Jurkat, Clone E6-1 (cell line): ENCODE measurements around the gene TMA7. TPM values are rescaled to one million over a fixed set of nuclear protein-coding genes. Genes with fewer than 3 reads are reported as not detected.
"Not testable (repeated sequence)": the region's sequence is repeated elsewhere in the genome, so short reads cannot be mapped to it uniquely, and the experiment has no call there.

Source experiments
- DNase-seq: peaks from one replicate; pipeline ENCODE4 v3.0.0-alpha.2; 2011; ENCODE audit warnings: low read depth, low spot score
- H3K4me3 ChIP-seq: 2 replicates; pipeline ENCODE4 v1.5.1; 2011; ENCODE audit warnings: mild to moderate bottlenecking, low read length, control low read depth, moderate library complexity
- polyA plus RNA-seq: library from polyadenylated mRNA; unstranded; fragments of >200 nt; gene quantifications from one replicate; pipeline ENCODE4 v1.2.1, GENCODE V29; 2012; ENCODE audit warnings: missing spikeins; ENCODE audit not compliant: insufficient read length, insufficient read depth

The TMA7 gene
- 522 TPM for polyA plus RNA-seq

DNA sequence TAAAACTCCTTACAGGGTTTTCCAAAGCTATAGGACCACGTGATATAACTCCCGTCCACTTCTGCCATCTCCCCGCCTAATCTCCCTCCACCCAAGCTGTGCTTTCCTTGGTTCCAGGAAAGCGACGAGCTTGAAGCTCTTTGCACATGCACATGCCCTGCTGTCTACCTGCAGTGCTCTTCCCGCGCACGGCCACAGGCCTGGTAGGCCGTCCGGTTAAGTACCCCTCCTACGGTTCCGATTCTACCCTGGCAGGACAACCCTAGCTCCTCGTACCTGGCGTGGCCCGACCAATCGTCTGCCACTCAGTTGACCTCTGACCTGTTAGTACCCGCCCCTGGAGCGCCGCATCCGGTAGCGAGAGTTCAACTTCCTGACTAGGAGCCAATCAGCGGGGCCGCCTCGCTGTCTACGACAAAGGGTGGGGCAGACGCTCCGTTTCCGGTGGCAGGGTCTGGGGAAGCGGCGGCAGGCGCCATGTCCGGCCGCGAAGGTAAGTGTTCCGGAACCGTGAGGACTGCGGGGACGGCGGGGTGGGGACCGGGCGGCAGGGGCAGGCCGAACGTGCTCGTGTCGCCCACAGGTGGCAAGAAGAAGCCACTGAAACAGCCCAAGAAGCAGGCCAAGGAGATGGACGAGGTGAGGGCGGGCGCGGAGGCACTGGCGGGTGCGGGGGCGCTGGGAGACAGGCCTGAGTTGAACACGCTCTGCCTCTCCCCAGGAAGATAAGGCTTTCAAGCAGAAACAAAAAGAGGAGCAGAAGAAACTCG, at the start of gene TMA7, which contains the start of gene CCDC51:
TMA7 (plus strand) TSS at position 438 of the 770 bp plus-strand sequence; CDS start at position 478, 40 bp downstream.
CCDC51 (minus strand) TSS at position 300 of the 770 bp plus-strand sequence. CDS start 4,991 bp downstream, outside the sequence.
- DNase-seq, result peak; percentile 95
- peak within 1 kb of the TSS; percentile 98 for H3K4me3 ChIP-seq

DNA sequence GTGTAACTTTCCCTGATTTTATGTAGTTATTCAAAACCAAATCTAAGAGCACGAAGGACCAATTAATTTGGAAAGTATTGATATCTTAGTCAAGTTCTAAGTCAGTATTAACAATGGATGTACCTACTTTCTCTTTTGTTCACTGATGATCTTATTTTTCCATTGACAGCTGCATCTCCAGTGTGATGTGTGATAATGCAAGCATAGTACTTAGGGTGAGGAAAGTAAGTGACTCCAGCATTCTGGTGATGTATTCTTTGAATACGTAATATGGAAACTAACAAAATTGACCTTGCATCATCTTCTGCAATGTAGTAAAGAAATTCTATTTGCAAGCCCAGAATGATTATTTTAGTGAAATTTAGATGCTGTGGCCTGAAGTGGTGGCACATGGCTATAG, 45.7 kb upstream of the TMA7 start:
- no peak for DNase-seq
- no peak overlapping the region for H3K4me3 ChIP-seq

DNA sequence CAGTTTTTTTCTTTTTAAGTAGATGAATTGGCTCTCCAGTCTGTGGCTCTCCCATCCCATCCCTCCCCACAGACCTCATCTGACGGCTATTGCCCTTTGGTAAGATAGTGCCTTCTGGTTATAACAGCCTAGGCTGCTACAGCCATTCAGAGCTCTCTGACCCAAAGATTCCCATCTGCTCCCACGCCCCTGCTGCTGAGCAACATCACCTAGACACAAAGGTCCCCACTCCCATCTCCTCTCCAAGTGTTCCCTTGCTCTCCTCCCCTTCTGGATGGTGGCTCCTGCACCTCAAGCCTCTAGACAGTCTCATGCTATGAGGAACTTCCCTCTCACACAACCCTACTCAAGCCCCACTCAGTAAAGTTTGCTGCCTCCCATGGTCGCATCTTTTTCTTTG, 44.3 kb upstream of the TMA7 start:
- DNase-seq, result no peak
- no peak overlapping the region for H3K4me3 ChIP-seq

DNA sequence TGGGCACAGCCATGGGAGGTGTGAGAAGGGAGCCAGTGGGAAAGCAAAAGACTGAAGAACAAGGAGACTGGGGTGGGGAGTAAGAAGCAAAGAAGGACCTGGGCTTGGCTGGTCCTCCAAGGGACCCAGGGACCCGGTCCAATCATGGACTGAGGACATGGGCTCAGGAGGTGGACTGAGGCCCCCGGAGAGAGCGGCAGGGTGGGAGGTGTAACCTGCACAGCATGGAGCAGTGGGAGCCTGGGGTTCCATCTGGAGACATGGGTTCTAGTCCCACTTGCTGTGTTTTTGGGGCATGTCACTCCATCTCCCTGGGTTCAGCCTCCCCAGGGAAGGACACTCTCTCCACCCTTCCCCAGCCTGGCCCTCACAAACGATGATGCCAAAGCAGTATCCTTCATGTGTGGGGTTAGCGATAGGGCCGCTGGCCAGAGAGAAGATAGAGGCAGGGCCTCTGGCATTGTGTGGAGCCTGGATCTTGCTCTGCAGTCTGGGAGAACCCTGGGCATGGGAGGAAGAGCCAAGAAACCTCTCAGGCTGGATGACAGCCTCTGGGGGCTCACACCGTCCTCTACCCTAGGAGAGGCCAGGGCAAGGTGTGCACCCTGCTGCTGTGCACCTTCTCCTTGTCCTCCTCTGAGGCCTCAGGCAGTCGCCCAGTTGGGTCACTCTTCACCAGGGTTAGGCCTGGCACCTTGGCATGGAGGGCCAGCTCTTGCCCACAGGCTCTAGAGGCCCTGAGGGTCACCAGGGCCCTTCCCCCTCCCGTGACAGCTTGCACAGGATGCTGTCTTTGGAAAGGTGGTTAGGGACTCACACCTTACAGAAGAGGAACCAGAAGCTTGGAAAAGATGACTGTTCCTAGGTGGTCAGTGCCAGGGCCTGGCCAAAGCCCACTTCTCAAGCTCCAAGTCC, 42.0 kb upstream of the TMA7 start:
- DNase-seq, result no peak
- H3K4me3 ChIP-seq, result no peak overlapping the region

DNA sequence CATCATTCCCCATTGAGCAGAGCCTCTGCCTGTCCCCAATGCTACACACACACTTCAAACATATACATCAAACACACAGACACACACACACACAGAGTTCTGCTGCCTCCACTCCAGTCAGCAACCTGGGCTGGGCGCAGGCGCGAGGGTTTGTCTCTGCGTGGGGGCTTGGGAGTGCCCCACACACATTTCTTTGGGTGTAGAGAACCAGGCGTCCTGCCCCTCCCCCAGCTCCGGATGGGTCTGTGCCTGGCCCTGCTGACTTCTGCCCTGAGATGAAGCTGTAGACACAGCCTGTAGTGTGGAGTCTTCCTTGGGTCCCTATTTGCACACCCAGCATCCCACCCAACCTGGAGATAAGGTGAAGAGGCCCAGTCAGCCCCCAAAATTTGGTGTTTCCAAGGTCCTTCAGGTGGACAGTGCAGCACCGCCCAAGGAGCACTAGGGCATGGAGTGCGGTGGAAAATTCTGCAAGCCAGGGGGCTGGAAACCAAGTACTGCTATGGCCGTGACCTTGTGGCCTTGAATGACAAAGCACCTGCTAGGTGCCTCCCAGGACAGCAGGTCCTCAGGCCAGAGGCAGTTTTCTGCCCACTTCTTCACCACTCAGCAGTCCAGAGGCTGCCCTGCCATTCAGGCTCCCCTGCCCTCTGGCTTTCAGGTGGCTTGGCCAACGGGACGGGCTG, 41.2 kb upstream of the TMA7 start:
- H3K4me3 ChIP-seq, result no peak overlapping the region
- no peak for DNase-seq

DNA sequence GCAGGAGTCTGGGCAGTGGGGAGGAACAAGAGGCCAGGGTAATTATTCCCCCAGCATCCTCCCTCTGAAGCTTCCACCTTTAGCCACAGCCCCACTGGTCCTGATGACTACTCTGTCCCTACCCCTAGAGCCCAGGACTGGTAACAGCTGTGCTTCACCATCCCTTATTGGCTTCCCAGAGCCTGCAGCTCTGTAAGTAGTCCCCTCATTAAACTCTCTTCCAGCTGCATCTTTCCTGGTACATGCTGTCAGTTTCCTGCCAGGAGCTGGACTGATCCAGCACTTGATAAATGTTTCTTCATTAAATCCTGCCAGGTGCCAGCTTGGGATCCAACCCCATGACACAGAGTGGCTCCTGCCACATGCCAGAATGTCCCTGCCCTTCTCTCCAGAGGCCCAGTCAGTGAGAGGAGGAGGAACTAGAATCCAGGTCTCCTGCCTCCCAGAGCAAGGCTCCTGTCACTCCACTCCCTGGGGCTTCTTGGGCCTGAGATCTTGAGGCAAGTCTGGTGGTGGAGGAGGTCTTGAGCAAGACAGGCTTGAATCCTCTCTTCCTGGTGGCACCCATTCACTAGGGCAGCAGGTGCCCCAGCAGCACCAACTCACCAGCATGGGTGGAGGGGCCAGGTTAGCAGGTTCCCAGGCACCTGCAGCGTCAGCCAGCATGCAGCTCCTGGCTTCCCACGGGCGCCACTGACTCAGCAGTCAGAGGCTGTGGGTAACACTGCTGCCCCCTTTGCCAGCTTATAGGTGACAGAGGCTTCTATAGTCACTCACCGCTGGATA, 40.5 kb upstream of the TMA7 start:
- DNase-seq, result no peak

DNA sequence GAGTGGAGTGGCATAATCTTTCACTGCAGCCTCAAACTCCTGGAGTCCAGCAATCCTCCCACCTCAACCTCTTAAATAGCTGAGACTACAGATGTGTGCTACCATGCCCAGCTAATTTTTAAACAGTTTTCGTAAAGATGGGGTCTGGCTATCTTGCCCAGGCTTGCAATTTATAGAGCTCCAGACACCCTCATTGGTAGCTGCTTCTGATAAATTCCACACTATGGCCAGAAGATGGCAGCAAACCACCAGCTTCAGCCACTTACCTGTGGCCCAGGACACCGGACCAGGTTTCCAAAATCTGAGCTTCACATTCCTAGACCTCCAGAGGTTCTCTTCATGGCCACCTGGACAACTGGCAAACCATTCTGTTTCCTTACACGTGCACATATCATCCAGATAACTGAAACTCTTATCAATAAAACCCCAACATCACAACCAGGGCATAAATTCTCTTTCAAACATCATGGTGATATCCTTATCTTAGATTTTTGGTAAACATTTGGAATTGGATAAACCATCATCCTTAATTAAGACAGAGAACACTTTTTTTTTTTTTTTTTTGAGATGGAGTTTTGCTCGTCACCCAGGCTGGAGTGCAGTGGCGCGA, 39.1 kb upstream of the TMA7 start:
- DNase-seq, result peak; percentile 49
- H3K4me3 ChIP-seq, result no peak overlapping the region

More for the DNA sequence above, 40.5 kb upstream of the TMA7 start:
- no peak overlapping the region for H3K4me3 ChIP-seq

DNA sequence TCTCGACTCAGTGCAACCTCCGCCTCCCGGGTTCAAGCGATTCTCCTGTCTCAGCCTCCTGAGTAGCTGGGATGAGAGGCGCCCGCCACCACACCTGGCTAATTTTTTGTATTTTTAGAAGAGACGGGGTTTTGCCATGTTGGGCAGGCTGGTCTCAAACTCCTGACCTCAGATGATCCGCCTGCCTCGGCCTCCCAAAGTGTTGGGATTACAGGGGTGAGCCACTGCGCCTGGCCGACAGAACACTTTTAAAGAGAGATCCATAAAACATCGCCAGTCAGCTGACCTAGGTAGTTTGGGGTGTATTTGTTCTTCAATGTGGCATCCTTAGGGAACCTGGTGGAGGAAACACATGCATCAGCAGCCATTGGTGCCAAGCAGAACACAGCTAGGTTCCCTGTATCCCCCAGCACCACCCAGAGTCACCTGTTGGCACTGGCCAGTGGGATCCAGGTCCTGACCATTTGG, 38.6 kb upstream of the TMA7 start:
- DNase-seq, H3K4me3 ChIP-seq: not testable (repeated sequence)

DNA sequence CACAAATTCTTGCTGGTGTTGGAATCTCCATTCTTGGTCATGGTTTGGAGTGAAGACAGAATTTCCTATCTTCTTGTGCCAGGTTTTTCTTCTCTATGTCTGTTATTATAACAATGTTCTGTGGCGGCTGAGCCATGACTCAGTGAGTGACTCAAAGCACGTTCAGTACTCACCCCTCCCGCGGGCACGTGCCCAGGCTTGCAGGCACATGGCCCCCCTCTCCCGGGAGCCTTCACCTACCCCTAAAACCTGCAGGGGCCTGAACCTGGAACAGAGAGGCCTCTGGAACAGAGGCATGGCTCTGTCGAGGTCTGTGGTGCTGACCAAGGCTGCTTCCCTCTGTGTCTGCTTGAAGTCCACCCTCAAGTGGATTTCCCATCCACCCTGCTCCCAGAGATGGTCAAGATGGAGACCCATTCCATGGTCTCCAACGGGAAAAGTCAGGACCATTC, 37.8 kb upstream of the TMA7 start:
- no peak overlapping the region for H3K4me3 ChIP-seq
- DNase-seq, result no peak

DNA sequence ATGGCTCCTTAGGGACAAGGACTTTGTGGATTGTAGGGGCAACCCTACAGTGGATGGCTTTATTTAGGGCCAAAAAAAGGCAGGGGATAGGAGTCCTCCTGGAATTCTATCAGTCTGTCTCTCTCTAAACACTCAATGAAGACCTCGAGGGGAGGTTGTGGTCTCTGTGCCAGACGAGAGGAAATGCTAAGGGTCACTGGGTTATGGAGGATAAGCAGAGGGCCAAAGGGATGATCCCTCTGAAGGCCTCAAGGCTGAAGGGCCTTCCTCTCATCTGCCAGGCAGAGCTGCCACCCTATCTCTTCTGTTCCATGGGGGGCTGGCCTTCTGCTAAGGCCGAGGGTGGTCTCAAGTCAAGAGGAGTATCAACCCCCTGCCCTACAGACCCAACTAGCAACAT, 37.1 kb upstream of the TMA7 start:
- no peak for DNase-seq

DNA sequence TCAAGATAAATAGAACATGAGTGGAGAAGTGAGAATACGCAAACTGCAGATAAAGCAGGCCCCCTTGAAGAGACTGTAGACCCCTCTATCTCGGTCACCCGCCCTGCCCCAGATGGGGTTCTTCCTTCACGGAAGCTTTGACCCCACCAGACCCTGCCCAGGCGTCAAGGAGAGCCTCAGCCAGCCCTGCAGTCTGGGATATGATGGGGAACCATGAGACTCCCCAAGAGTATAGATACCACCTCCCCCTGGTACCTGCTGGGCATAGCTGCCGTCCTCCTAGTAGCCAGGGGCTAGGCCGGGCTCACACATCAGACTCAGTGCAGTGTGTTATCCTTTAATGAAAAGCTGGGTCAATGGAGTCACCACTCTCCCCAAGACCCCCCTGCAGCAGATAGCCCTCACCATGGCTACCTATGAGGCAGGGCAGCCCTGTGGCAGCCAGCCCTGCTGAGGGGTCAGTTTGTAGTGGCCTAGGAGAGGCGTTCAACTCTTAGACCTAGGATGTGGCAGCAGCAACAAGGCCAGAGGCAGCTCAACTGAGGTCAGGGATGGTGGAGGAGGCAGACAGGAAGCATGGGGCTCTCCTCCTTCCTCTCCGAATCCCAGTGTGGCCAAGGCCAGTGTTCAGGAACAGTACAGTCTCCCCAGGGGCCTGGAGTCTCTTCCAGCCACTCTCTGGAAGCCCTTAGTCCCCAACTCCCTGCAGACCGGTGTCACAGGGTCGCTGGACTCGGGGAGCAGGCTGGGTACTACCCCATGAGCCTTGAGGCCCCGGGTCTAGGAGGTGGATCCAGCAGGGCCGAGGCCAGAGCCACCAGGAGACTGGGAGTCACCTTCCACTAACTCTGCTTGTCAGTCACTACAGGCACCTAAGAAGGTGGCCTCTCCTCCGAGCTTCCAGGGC, 36.3 kb upstream of the TMA7 start:
- DNase-seq, result no peak
- no peak overlapping the region for H3K4me3 ChIP-seq

More for the DNA sequence above, 37.1 kb upstream of the TMA7 start:
- no peak overlapping the region for H3K4me3 ChIP-seq

DNA sequence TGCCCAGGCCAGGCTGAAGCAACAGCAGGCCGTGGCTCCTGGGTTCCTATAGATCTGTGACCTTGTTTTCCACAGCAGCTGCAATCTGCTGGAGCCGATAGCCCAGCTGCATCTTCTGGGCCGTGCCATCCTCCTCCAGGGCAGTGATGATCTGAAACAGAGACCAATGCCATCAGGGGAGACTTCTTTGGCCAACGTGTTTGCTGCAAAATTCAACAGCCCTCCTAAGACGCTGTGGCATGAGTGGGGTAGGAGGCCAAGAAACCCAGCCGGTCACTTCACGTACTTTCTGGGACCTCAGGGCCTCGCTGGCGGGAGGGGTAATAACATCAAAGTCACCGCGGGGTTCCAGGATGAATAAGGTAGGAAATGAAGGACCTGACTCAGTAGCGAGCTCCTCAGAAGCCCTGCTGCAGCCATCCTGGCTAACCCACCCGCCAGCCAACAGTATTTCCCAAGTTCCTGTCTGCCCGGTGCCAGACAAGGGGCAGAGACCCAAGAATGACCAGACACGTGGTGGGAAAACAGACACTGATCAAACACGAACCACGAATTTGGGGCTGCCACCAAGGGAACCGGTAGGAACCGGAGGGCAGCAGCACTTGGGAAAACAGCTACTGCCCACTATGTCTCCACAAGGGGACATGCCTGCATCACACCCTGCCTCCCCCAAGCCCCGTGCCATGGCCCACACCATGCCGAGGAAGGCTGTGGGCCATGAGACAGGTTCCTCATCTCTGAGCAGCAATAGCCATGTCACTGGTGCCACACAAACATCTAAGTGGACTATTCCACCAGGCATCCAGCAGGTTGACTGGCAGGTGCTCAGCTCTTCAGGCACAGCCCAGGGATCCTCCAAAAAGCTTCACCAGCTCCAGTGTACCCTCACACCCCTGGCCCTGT, 35.4 kb upstream of the TMA7 start:
- DNase-seq, result no peak
- no peak overlapping the region for H3K4me3 ChIP-seq

DNA sequence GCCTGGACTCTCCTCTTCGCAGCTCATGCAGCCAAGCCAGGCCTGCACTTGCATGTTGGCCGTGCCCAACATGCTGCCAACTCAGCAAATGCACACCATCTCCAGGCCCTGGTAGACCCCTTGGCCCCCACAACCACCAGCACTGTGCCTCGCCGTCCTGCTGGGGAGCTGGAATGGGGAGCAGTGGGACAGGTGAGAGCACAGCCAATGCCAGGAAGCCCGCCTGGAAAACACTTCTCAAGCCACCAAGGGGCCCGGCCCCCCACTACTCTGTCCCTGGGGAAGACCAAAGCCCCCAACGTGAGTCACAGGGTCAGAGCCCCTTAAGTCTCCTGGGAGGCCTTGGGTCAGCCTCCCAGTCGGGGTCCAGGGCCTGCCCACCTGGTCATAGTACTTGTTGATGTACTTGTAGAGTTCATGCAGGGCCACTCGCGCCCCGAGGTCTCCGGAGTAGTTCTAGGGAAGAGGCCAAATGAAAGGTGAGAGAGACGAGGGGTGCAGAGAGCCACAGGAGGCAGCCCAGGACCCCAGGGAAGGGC, 34.6 kb upstream of the TMA7 start:
- DNase-seq, result no peak
- no peak overlapping the region for H3K4me3 ChIP-seq

DNA sequence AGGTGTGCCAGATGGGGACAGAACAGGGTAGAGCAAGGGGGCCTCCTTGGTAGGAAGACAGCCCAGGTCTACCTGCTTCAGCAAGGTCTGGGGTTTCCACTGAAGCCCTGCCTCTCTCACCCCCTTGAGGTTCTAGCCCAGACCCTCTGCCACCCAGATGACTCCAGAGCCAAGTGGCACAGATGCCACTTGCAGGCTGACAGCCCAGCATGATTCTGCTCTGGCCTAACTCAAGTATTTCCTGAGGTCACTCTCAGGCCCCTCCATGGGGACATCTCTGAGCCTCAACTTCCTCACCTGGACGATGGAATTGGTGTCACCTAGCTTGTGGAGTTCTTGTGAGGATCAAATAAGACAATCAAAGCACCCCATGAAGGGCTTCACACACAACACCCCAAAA, 34.1 kb upstream of the TMA7 start:
- no peak overlapping the region for H3K4me3 ChIP-seq
- DNase-seq, result no peak

DNA sequence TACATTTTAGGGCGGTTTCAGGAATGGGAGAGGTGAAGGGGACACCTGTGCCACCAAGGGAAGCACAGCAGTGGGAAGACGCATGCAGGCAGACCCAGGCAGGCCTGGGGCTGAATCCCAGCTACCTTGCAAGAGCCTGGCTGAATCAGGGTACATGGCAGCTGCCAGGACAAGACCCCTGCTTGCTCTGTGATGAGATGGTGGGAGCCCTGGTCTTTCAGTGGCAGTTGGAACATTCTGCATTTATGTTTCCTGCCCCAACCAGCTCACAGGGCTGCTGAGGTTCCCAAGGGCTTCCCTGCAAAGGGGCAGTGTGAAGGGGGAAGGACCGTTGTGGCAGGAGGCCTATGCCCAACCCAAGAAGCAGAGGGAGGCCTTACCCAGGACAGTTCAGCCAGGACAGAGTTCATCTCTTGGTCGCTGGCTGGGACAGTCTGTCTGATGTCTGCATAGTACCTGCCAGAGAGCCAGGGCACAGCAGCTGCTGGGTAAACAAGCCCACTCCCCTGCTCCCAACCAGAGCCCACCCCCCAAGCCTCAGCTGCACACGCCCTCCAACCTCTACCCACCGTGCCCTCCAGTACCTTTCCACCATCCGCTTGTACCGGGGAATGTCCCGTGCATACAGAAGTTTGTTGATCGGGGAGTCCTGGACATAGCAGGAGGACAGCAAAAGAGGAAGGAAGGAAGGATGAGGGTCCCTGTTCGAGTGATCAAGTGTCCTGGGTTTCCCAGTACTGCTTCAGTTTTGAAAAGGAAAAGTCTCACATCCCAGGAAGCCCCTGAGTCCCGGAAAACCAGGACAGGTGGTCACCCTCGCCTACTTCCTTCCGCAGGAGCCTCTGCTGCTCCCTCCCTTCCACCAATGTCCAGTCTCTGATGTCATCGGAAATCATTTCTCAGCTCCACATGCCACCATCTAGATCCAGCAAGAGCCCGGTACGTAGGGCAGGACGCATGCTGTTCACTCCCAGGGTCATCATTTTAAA, 33.3 kb upstream of the TMA7 start:
- H3K4me3 ChIP-seq, result no peak overlapping the region
- DNase-seq, result no peak
